A549 (cell line): ENCODE results near the gene MAP4K4. TPM values are rescaled to one million over a fixed set of nuclear protein-coding genes. Genes with fewer than 3 reads are reported as not detected.

Experiments used
- ATAC-seq, 2 experiments: fragments of 200-7000 bp in 1 of 2; fragments of >200 bp in 1 of 2; cut with Nextera tagmentation in 1 of 2; cut with Tn5 transposase in 1 of 2; 3 replicates each; pipeline versions ENCODE4 v1.8.0 to v1.9.1; 2018 to 2020; ENCODE audit warnings: mild to moderate bottlenecking in 1 of 2, moderate library complexity in 1 of 2
- CTCF ChIA-PET: fragments of 300-600 bp; sonication (Branson Sonifier 250); formaldehyde crosslinking; extraction: SDS; loops from one replicate; lab custom pipeline; 2021; ENCODE audit warnings: antibody characterized with exemption, inconsistent platforms; lab: Yijun Ruan, JAX
- POLR2A ChIA-PET: fragments of 350-600 bp; formaldehyde crosslinking; extraction: SDS; loops from one replicate; lab custom pipeline; 2021; ENCODE audit warnings: antibody characterized with exemption, inconsistent platforms; lab: Yijun Ruan, JAX
- DNase-seq, 2 experiments: peaks; one replicate each; pipeline versions ENCODE4 v3.0.0 to v3.0.0-alpha.2; 2011 to 2016; ENCODE audit warnings: low read depth in 1 of 2, low spot score in 1 of 2
- FAIRE-seq: peaks from 2 replicates; lab custom pipeline; 2011; peaks lifted over from hg19 to GRCh38; lab: Jason Lieb, UNC
- H3K27ac ChIP-seq, 2 experiments: fragments of >200 bp; sonication (Bioruptor Twin); formaldehyde crosslinking; 3 replicates each; pipeline ENCODE4 v1.5.1; 2016 to 2017
- H3K4me1 ChIP-seq: fragments of >200 bp; sonication (Bioruptor Twin); formaldehyde crosslinking; 3 replicates; pipeline ENCODE4 v1.6.1; 2016
- H3K4me2 ChIP-seq: fragments of >200 bp; sonication (Bioruptor Twin); formaldehyde crosslinking; 3 replicates; pipeline ENCODE4 v1.6.1; 2016
- H3K4me3 ChIP-seq: fragments of >200 bp; sonication (Bioruptor Twin); formaldehyde crosslinking; 3 replicates; pipeline ENCODE4 v1.5.1; 2016
- H3K9me3 ChIP-seq: fragments of >200 bp; sonication (Bioruptor Twin); formaldehyde crosslinking; 3 replicates; pipeline ENCODE4 v1.6.1; 2016
- CBX2 ChIP-seq: fragments of 200-600 bp; sonication (generic); IDR thresholded peaks from 2 replicates; pipeline ENCODE4 v1.6.1; 2016; ENCODE audit warnings: low read depth, mild to moderate bottlenecking, borderline replicate concordance
- CBX8 ChIP-seq: fragments of 200-600 bp; sonication (generic); IDR thresholded peaks from 2 replicates; pipeline ENCODE4 v1.6.1; 2016
- CHD2 ChIP-seq: fragments of 150-350 bp; IDR thresholded peaks from 2 replicates; pipeline ENCODE4 v1.6.1; 2014; ENCODE audit warnings: low read length; ENCODE audit not compliant: partially characterized antibody
- EHF ChIP-seq: fragments of 250-450 bp; sonication (Bioruptor Pico); IDR thresholded peaks from 2 replicates; pipeline ENCODE4 v1.5.0; 2020; ENCODE audit warnings: mild to moderate bottlenecking
- ESRRA ChIP-seq: fragments of 150-350 bp; IDR thresholded peaks from 2 replicates; pipeline ENCODE4 v1.6.1; 2014; ENCODE audit warnings: mild to moderate bottlenecking, low read length, borderline replicate concordance
- FOSB ChIP-seq: fragments of 250-450 bp; sonication (Bioruptor Pico); IDR thresholded peaks from 2 replicates; pipeline ENCODE4 v1.5.0; 2020; ENCODE audit warnings: mild to moderate bottlenecking, moderate library complexity
- FOSL2 ChIP-seq, 2 experiments: fragments of 450-650 bp in 1 of 2; fragments of >200 bp in 1 of 2; sonication (Bioruptor Twin) in 1 of 2; formaldehyde crosslinking; IDR thresholded peaks; 2 replicates each; pipeline versions ENCODE4 v1.5.0 to v1.6.1; 2016 to 2020; ENCODE audit warnings: mild to moderate bottlenecking in 1 of 2, moderate library complexity in 1 of 2
- FOXS1 ChIP-seq: fragments of 250-450 bp; sonication (Bioruptor Pico); IDR thresholded peaks from 2 replicates; pipeline ENCODE4 v1.5.0; 2020; ENCODE audit warnings: mild to moderate bottlenecking, moderate library complexity
- GATA3 ChIP-seq: IDR thresholded peaks from 2 replicates; pipeline ENCODE4 v1.6.1; 2012; ENCODE audit warnings: borderline replicate concordance
- HOXB13 ChIP-seq: fragments of 250-450 bp; sonication (Bioruptor Pico); IDR thresholded peaks from 2 replicates; pipeline ENCODE4 v1.5.0; 2020; ENCODE audit warnings: low read depth, mild to moderate bottlenecking, moderate library complexity
- HOXB5 ChIP-seq: fragments of 250-450 bp; sonication (Bioruptor Pico); IDR thresholded peaks from 2 replicates; pipeline ENCODE4 v1.5.0; 2020; ENCODE audit warnings: mild to moderate bottlenecking, moderate library complexity
- JUN ChIP-seq, 2 experiments: fragments of >200 bp; sonication (Bioruptor Twin); formaldehyde crosslinking; IDR thresholded peaks; 2 replicates in 1 of 2; 3 replicates in 1 of 2; pipeline ENCODE4 v1.6.1; 2016 to 2017
- JUNB ChIP-seq: fragments of >200 bp; sonication (Bioruptor Twin); formaldehyde crosslinking; IDR thresholded peaks from 2 replicates; pipeline ENCODE4 v1.6.1; 2016
- KDM1A ChIP-seq: fragments of 200-600 bp; sonication (generic); IDR thresholded peaks from 2 replicates; pipeline ENCODE4 v1.6.1; 2016; ENCODE audit warnings: low read depth, mild to moderate bottlenecking
- MAZ ChIP-seq: fragments of 150-350 bp; IDR thresholded peaks from 2 replicates; pipeline ENCODE4 v1.6.1; 2014; ENCODE audit warnings: antibody characterized with exemption, low read depth, low read length, borderline replicate concordance
- RCOR1 ChIP-seq: fragments of 150-350 bp; IDR thresholded peaks from 2 replicates; pipeline ENCODE4 v1.6.1; 2014; ENCODE audit warnings: antibody characterized with exemption, low read length, low read depth
- SREBF2 ChIP-seq: fragments of 450-650 bp; IDR thresholded peaks from 2 replicates; pipeline ENCODE4 v1.6.1; 2014; ENCODE audit warnings: mild to moderate bottlenecking, moderate library complexity
- TFCP2L1 ChIP-seq: fragments of 250-450 bp; sonication (Bioruptor Pico); IDR thresholded peaks from 2 replicates; pipeline ENCODE4 v1.5.0; 2021; ENCODE audit warnings: mild to moderate bottlenecking
- WGBS: methylation state at CpG from one replicate; pipeline ENCODE4 v1.1.6; 2017; ENCODE audit errors: missing lambda C conversion rate; 5-methylcytosine and 5-hydroxymethylcytosine counted together
- polyA plus RNA-seq, 4 experiments: library from polyadenylated mRNA; depleted of rRNA in 3 of 4; stranded (reverse); fragments of >200 nt; fragmentation: RNase III in 1 of 4; extraction: RNeasy Plus Mini Kit Qiagen cat#74134 plus additional on column Dnase treatment in 1 of 4; gene quantifications; 2 replicates in 3 of 4; 3 replicates in 1 of 4; pipeline ENCODE4 v1.2.3, GENCODE V29; 2011 to 2017
- TF ChIP-seq, protein P1 (sequence below): fragments of 250-450 bp; sonication (Bioruptor Pico); IDR thresholded peaks from 2 replicates; pipeline ENCODE4 v1.5.0; 2020; ENCODE audit warnings: low read depth, mild to moderate bottlenecking, moderate library complexity
- TF ChIP-seq, protein P2 (sequence below): fragments of >200 bp; sonication (Bioruptor Twin); formaldehyde crosslinking; IDR thresholded peaks from 2 replicates; pipeline ENCODE4 v1.6.1; 2016
- TF ChIP-seq, protein P3 (sequence below): IDR thresholded peaks from 2 replicates; pipeline ENCODE4 v1.6.1; 2012

MAP4K4 gene
- polyA plus RNA-seq, 2 of the 4 experiments (the other 2 are of a cell fraction): 61.9 to 82.2 TPM

DNA sequence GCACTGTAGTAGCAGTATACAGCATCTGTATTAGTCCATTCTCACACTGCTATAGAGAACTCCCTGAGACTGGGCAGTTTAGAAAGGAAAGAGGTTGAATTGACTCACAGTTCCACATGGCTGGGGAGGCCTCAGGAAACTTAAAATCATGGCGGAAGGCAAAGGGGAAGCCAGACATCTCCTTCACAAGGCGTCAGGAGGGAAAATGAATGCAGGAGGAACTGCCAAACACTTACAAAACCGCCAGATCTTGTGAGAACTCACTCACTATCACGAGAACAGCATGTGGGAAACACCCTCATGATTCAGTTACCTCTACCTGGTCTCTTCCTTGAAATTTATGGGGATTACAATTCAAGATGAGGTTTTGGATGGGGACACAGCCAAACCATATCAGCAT is 25.4 kb downstream of the MAP4K4 start:
- CTCF ChIA-PET: no interaction called here
- POLR2A ChIA-PET: no interaction called here
- ATAC-seq: no peak

DNA sequence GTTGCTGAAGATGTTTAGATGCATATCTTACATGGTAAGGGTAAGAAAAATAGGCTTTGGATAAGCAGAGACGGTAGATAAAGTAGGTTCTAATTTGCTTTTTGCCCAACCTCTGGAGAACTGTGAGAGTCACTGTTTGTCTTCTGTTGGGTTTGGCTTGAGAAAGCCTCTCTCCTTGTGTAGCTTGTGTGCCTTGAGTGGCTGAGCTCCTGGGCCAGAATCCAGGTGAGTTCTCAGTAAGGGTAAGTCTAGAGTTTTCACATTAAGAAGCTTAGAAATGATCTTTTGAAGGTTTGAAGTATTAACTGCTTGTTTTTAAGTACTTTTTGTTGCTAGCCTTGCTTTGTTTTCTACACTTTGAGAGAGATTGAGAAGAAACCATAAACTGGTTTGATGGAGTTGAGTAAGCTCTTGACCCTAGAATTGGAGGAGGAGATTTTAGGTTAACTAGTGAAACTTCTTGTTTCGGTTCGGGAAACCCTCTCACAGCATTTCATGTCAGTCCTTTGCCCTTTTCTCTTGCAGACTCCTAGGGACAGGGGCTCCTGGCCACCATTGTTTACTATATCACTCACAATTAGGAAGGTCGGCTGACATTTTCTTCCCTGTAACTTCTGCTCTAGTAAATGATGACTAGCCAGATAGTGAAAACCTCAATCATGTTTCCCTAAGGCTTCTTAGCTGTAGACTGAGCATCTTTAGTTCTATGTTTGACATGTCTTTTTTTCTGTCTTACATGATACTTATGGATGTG is 26.0 kb downstream of the MAP4K4 start:
- ChIA-PET POLR2A (no interaction called here), CTCF (interaction anchor here (0.6 kb wide), 1 partner anchor 30 kb away, joined by 4 read pairs; no protein-coding TSS in a partner anchor)
- Histone ChIP-seq H3K4me1 (no peaks in the 10 kb centered on the region), H3K4me3 (no peak overlapping the region), H3K9me3 (peaks cover 13% of the 10 kb centered on the region; the same call in 2 of the 3 replicates), H3K4me2 (no peak overlapping the region), H3K27ac (no peak overlapping the region)
- WGBS: 91% methylated on average over 4 of the region's 4 CpGs
- FAIRE-seq: no peak
- DNase-seq: no peak
- TF ChIP-seq ESRRA (no peak), EHF (CRISPR knock-in tag) (no peak), FOSB (CRISPR knock-in tag) (no peak), CHD2 (no peak), MAZ (no peak), JUN (IDR thresholded peaks at IDR 0.05) (no peak), RCOR1 (no peak)
- ATAC-seq: no peak

More for the DNA sequence above, 25.4 kb downstream of the MAP4K4 start:
- no peak overlapping the region for H3K4me3 ChIP-seq
- H3K9me3 ChIP-seq: peaks cover 13% of the 10 kb centered on the region; the same call in 2 of the 3 replicates
- no peak for DNase-seq
- no peak for FAIRE-seq
- no peak overlapping the region for H3K27ac ChIP-seq
- 91% methylated on average over 4 of the region's 4 CpGs for WGBS
- no peaks in the 10 kb centered on the region for H3K4me1 ChIP-seq
- TF ChIP-seq RCOR1: no peak
- TF ChIP-seq HOXB5 (CRISPR knock-in tag): no peak
- no peak for TF ChIP-seq KDM1A
- TF ChIP-seq GATA3: no peak
- TF ChIP-seq, protein P1, sequence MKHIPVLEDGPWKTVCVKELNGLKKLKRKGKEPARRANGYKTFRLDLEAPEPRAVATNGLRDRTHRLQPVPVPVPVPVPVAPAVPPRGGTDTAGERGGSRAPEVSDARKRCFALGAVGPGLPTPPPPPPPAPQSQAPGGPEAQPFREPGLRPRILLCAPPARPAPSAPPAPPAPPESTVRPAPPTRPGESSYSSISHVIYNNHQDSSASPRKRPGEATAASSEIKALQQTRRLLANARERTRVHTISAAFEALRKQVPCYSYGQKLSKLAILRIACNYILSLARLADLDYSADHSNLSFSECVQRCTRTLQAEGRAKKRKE (CRISPR knock-in tag): no peak
- TF ChIP-seq JUNB: no peak
- no peak for TF ChIP-seq HOXB13 (CRISPR knock-in tag)
- H3K4me2 ChIP-seq: no peak overlapping the region

DNA sequence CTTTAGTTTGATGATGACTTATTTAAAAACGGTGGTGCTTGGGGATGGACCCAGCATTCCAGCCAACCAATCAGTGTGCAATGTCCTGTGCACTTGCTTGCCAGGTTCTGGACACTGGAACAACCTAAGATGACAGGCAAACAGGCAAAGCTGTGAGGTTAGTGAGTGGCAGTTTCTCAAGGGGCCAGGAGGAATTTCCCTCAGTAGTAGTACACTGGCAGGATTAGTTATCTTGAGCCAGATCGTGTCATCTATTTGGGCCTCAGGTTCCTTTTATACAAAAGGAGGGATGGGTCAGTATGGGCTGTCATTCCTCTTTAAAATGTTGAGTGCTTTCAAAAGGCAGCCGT is 26.6 kb downstream of the MAP4K4 start:
- no peak overlapping the region for H3K4me3 ChIP-seq
- DNase-seq: no peak
- no peak for ATAC-seq
- WGBS: 51% methylated on average over 3 of the region's 3 CpGs
- TF ChIP-seq, protein P2, sequence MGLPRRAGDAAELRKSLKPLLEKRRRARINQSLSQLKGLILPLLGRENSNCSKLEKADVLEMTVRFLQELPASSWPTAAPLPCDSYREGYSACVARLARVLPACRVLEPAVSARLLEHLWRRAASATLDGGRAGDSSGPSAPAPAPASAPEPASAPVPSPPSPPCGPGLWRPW: no peak
- TF ChIP-seq GATA3: no peak
- TF ChIP-seq FOXS1 (CRISPR knock-in tag): no peak
- no peak for TF ChIP-seq CHD2
- TF ChIP-seq ESRRA: no peak
- no peak for TF ChIP-seq SREBF2
- no peak for TF ChIP-seq HOXB13 (CRISPR knock-in tag)
- TF ChIP-seq, protein P3, sequence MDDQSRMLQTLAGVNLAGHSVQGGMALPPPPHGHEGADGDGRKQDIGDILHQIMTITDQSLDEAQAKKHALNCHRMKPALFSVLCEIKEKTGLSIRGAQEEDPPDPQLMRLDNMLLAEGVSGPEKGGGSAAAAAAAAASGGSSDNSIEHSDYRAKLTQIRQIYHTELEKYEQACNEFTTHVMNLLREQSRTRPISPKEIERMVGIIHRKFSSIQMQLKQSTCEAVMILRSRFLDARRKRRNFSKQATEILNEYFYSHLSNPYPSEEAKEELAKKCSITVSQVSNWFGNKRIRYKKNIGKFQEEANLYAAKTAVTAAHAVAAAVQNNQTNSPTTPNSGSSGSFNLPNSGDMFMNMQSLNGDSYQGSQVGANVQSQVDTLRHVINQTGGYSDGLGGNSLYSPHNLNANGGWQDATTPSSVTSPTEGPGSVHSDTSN: no peak
- TF ChIP-seq CBX8: no peak
- TF ChIP-seq FOSL2 (IDR thresholded peaks at IDR 0.05): no peak
- TF ChIP-seq FOSL2 (CRISPR knock-in tag; IDR thresholded peaks at IDR 0.05): no peak
- no peak for TF ChIP-seq TFCP2L1 (CRISPR knock-in tag)
- TF ChIP-seq HOXB5 (CRISPR knock-in tag): no peak
- no peak for TF ChIP-seq CBX2
- TF ChIP-seq, all 56 proteins: peak for 0
- ChIA-PET POLR2A (no interaction called here), CTCF (interaction anchor here (0.6 to 0.8 kb wide), 2 partner anchors 28 to 29 kb away, joined by 3 to 4 read pairs; no protein-coding TSS in a partner anchor)
- H3K27ac ChIP-seq: no peak overlapping the region
- H3K4me1 ChIP-seq: no peaks in the 10 kb centered on the region
- no peak for FAIRE-seq
- no peak overlapping the region for H3K4me2 ChIP-seq
- H3K9me3 ChIP-seq: peaks cover 13% of the 10 kb centered on the region; the same call in 2 of the 3 replicates
